Right atrium auricular region (tissue), 2 donors: Measurements from ENCODE around the gene C16orf95. TPM values are rescaled to one million over a fixed set of nuclear protein-coding genes. Genes with fewer than 3 reads are reported as not detected.

Experiments used
- DNase-seq: peaks from one replicate; pipeline ENCODE4 v3.0.0-alpha.2; 2019; ENCODE audit warnings: low spot score
- H3K27ac ChIP-seq, 2 donors: fragments of 200-600 bp; sonication (generic); 1 replicate in 1 of 2; 2 replicates in 1 of 2; pipeline ENCODE4 v1.5.1; 2016 to 2019
- H3K27me3 ChIP-seq, 2 donors: fragments of 200-600 bp; sonication (generic); one replicate each; pipeline versions ENCODE4 v1.5.1 to v1.6.0; 2017 to 2019
- H3K36me3 ChIP-seq: fragments of 200-600 bp; sonication (generic); one replicate; pipeline ENCODE4 v1.5.1; 2016
- H3K4me1 ChIP-seq, 2 donors: fragments of 200-600 bp; sonication (generic); one replicate each; pipeline versions ENCODE4 v1.5.1 to v1.6.0; 2017 to 2019
- H3K4me3 ChIP-seq, 2 donors: fragments of 200-600 bp; sonication (generic); 1 replicate in 1 of 2; 2 replicates in 1 of 2; pipeline ENCODE4 v1.5.1; 2017 to 2019; ENCODE audit warnings: mild to moderate bottlenecking in 1 of 2, moderate library complexity in 1 of 2
- H3K9me3 ChIP-seq, 2 donors: fragments of 200-600 bp; sonication (generic); one replicate each; pipeline ENCODE4 v1.5.1; 2019
- total RNA-seq, 2 donors: library from RNA; depleted of rRNA; stranded (reverse); fragments of >200 nt; gene quantifications; one replicate each; pipeline ENCODE4 v1.1.0, GENCODE V29; 2016
- TF ChIP-seq, protein P1 (sequence below), 2 donors: fragments of 200-600 bp; sonication (generic); IDR thresholded peaks; one replicate each; pipeline ENCODE4 v1.5.1; 2019; ENCODE audit warnings: antibody characterized with exemption in 2 of 2

Gene C16orf95
- total RNA-seq, 2 donors from 2014 or later = 0.59 to 2.4 TPM

GRCh38 chr16:87330646-87331045, 13.5 kb upstream of the C16orf95 start:
- TF ChIP-seq, protein P1, sequence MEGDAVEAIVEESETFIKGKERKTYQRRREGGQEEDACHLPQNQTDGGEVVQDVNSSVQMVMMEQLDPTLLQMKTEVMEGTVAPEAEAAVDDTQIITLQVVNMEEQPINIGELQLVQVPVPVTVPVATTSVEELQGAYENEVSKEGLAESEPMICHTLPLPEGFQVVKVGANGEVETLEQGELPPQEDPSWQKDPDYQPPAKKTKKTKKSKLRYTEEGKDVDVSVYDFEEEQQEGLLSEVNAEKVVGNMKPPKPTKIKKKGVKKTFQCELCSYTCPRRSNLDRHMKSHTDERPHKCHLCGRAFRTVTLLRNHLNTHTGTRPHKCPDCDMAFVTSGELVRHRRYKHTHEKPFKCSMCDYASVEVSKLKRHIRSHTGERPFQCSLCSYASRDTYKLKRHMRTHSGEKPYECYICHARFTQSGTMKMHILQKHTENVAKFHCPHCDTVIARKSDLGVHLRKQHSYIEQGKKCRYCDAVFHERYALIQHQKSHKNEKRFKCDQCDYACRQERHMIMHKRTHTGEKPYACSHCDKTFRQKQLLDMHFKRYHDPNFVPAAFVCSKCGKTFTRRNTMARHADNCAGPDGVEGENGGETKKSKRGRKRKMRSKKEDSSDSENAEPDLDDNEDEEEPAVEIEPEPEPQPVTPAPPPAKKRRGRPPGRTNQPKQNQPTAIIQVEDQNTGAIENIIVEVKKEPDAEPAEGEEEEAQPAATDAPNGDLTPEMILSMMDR (IDR thresholded peaks at IDR 0.05) = no peak
- H3K27ac ChIP-seq = no peak overlapping the region

GRCh38 chr16:87330257-87330624, 13.0 kb upstream of the C16orf95 start:
- Histone ChIP-seq H3K27me3 (no peaks in the 10 kb centered on the region), H3K4me3 (no peak overlapping the region), H3K36me3 (peaks cover 56% of the 10 kb centered on the region), H3K27ac (no peak overlapping the region), H3K4me1 (peaks cover 0 to 33% of the 10 kb centered on the region in 2 donors), H3K9me3 (no peaks in the 10 kb centered on the region)
- DNase-seq = no peak
- TF ChIP-seq, protein P1 (IDR thresholded peaks at IDR 0.05) = no peak

More at GRCh38 chr16:87330646-87331045, 13.5 kb upstream of the C16orf95 start:
- H3K9me3 ChIP-seq = no peaks in the 10 kb centered on the region
- peaks cover 0 to 29% of the 10 kb centered on the region in 2 donors for H3K4me1 ChIP-seq
- no peak overlapping the region for H3K4me3 ChIP-seq
- no peaks in the 10 kb centered on the region for H3K27me3 ChIP-seq
- no peak for DNase-seq
- peaks cover 60% of the 10 kb centered on the region for H3K36me3 ChIP-seq

DNA sequence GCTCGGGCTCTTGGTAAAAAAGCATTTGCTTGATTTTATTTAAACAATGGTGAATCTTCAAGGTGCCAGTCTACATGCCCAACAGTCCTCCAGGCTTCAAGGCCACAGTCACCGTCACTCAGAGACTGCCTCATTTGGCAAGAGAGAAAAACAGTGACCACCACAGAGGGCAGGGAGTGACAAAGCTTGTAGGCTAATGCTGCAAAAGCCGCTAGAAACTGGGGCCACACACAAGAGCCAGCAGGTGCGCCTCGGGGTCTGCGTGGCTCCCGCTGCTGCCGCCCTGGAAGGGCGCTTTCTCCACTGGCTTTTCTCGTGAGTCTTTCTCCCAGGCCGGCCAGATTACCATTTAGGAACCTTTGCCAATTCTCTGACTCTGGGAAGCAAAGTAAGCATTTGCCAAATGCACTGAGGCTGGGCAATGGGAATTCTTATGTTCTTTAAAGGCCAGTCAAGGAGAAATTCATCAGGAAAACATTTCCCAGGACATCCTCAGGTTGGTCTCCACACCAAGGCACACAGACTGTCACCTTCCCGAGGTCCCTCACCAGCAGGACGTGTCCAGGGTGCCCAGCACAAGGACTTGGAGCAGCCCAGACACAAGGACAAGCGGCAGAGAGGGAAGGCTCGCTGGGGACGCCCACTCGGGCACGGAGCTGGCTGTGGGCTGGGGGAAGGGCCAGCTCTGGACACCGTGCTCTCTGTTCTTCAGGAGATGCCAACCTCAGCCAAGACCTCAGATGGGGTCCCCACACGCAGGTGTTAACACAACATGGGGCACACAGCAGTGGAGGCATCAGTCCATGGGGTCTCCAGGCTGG, 12.5 kb upstream of the C16orf95 start:
- TF ChIP-seq, protein P1 (IDR thresholded peaks at IDR 0.05) = no peak
- peak overlapping the region; percentile 10 to 53 for H3K27ac ChIP-seq
- H3K4me3 ChIP-seq = no peak overlapping the region
- no peaks in the 10 kb centered on the region for H3K27me3 ChIP-seq
- no peaks in the 10 kb centered on the region for H3K9me3 ChIP-seq
- DNase-seq = no peak
- peaks cover 50% of the 10 kb centered on the region for H3K36me3 ChIP-seq
- H3K4me1 ChIP-seq = peaks cover 0 to 39% of the 10 kb centered on the region in 2 donors

GRCh38 chr16:87328846-87329245, 11.7 kb upstream of the C16orf95 start:
- peaks cover 42% of the 10 kb centered on the region for H3K36me3 ChIP-seq
- DNase-seq = no peak
- no peaks in the 10 kb centered on the region for H3K9me3 ChIP-seq
- peak overlapping the region; percentile 46 to 53 for H3K27ac ChIP-seq
- no peaks in the 10 kb centered on the region for H3K27me3 ChIP-seq
- peaks cover 0 to 43% of the 10 kb centered on the region in 2 donors for H3K4me1 ChIP-seq
- H3K4me3 ChIP-seq = no peak overlapping the region
- TF ChIP-seq, protein P1 (IDR thresholded peaks at IDR 0.05) = no peak

DNA sequence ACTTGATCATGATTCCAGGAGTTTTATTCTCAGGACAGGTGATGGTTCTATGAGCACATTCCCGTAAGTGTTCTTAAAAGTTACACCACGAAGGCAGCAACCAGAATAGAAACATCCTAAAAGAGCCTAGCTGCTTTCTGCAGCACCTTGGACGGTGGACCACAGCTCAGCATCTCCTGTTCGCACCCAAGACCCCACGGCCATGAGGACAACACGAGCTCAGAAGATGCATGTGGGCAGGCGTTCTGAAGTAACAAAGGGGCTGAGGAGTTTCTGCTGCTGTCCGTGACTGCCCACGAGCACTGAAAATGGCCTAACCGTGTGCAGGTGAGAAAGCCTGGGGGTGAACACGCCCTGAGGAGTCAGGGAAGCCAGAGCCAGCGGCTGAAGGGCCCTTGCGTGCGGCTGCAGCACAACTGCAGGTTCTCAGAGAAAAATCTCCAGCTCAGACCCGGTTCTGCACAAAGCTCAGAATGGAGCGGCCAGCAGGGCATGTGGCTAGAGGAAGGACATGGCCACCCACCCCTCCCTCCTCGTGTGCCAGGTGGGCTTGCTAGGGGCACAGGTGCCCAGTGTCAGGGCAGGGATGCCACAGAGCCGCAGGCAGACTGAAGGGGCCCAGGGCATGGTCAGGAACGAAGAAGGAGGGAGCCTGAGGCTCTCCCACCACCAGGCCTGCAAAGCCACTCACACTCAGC, 10.8 kb upstream of the C16orf95 start:
- Histone ChIP-seq H3K9me3 (no peaks in the 10 kb centered on the region), H3K27ac (peak overlapping the region; percentile 35 to 46), H3K36me3 (peaks cover 33% of the 10 kb centered on the region), H3K27me3 (no peaks in the 10 kb centered on the region), H3K4me3 (no peak overlapping the region), H3K4me1 (peaks cover 0 to 43% of the 10 kb centered on the region in 2 donors)
- no peak for DNase-seq
- TF ChIP-seq, protein P1 (IDR thresholded peaks at IDR 0.05) = no peak
